K562 (cell line): ENCODE measurements around the gene PHF21B. TPM values are rescaled to one million over a fixed set of nuclear protein-coding genes. Genes with fewer than 3 reads are reported as not detected.

ENCODE experiments used
- ATAC-seq: fragments of 200-7000 bp; cut with Tn5 transposase; 3 replicates; pipeline ENCODE4 v1.9.1; 2020; ENCODE audit warnings: moderate library complexity
- BruUV-seq: library from RNA; stranded (reverse); fragments of 400-500 nt; replicated peaks from 2 replicates; lab custom pipeline; 2021; lab: Mats Ljungman, UMichigan
- CTCF ChIA-PET: fragments of 300-600 bp; formaldehyde crosslinking; extraction: SDS; loops from one replicate; lab custom pipeline; 2021; ENCODE audit warnings: low intra/inter-chr PET ratio; lab: Yijun Ruan, JAX
- POLR2A ChIA-PET: fragments of 300-600, 350-650 bp; sonication (Branson Sonifier 250); formaldehyde crosslinking; extraction: SDS; loops from one replicate; lab custom pipeline; 2021; ENCODE audit warnings: antibody characterized with exemption, inconsistent platforms; lab: Yijun Ruan, JAX
- DNase-seq, 4 experiments: peaks; one replicate each; pipeline versions ENCODE4 v3.0.0 to v3.0.0-alpha.2; 2011 to 2018; ENCODE audit warnings: low spot score in 3 of 4, mixed read lengths in 3 of 4; ENCODE audit errors: extremely low read depth in 1 of 4
- FAIRE-seq: peaks from 2 replicates; lab custom pipeline; 2011; peaks lifted over from hg19 to GRCh38; lab: Jason Lieb, UNC
- H2AFZ ChIP-seq: 2 replicates; pipeline ENCODE4 v1.6.0; 2011; ENCODE audit warnings: low read depth, low read length, control low read depth, inconsistent platforms
- H3K27ac ChIP-seq: fragments of 200-600 bp; 3 replicates; pipeline ENCODE4 v1.8.0; 2011; ENCODE audit warnings: low read depth, mild to moderate bottlenecking, control low read depth, inconsistent platforms, low read length, moderate library complexity, mixed read lengths; ENCODE audit errors: extremely low read depth
- H3K27me3 ChIP-seq, 2 experiments: fragments of 300-600 bp in 1 of 2; 2 replicates in 1 of 2; 3 replicates in 1 of 2; pipeline versions ENCODE4 v1.6.0 to v1.8.0; 2011; ENCODE audit warnings: inconsistent platforms in 2 of 2, low read length in 2 of 2, mild to moderate bottlenecking in 1 of 2, mixed read lengths in 1 of 2, moderate library complexity in 1 of 2; ENCODE audit not compliant: control insufficient read depth in 2 of 2, insufficient read depth in 2 of 2
- H3K36me3 ChIP-seq: fragments of 300-600 bp; 3 replicates; pipeline ENCODE4 v1.8.0; 2011; ENCODE audit warnings: mild to moderate bottlenecking, low read length, inconsistent platforms; ENCODE audit not compliant: control insufficient read depth, insufficient read depth
- H3K4me1 ChIP-seq, 2 experiments: fragments of 200-600 bp in 1 of 2; replicated peaks in 1 of 2; 2 replicates in 1 of 2; 3 replicates in 1 of 2; pipeline versions ENCODE4 v1.5.1 to v1.8.0; 2011; ENCODE audit warnings: inconsistent platforms in 2 of 2, low read length in 2 of 2, mild to moderate bottlenecking in 1 of 2, mixed read lengths in 1 of 2, moderate library complexity in 1 of 2; ENCODE audit not compliant: control insufficient read depth in 2 of 2, insufficient read depth in 2 of 2
- H3K4me2 ChIP-seq: 2 replicates; pipeline ENCODE4 v1.6.1; 2011; ENCODE audit warnings: low read length, control low read depth, inconsistent platforms, mixed read lengths; ENCODE audit not compliant: insufficient read depth
- H3K4me3 ChIP-seq: fragments of 200-600 bp; sonication (generic), shearing (Covaris generic); 2 replicates; pipeline ENCODE4 v1.5.1; 2016; ENCODE audit warnings: control low read depth, inconsistent platforms
- H3K79me2 ChIP-seq: fragments of 200-600 bp; 3 replicates; pipeline ENCODE4 v1.8.0; 2011; ENCODE audit warnings: low read length, inconsistent platforms; ENCODE audit not compliant: control insufficient read depth, insufficient read depth
- H3K9ac ChIP-seq, 2 experiments: 2 replicates each; pipeline versions ENCODE4 v1.6.0 to v1.6.1; 2011; ENCODE audit warnings: low read depth in 2 of 2, low read length in 2 of 2, control low read depth in 1 of 2, inconsistent platforms in 1 of 2, mild to moderate bottlenecking in 1 of 2, mixed read lengths in 1 of 2; ENCODE audit not compliant: insufficient read depth in 1 of 2
- H3K9me1 ChIP-seq: one replicate; pipeline ENCODE4 v1.6.0; 2011; ENCODE audit warnings: inconsistent platforms, mild to moderate bottlenecking, low read length, moderate library complexity; ENCODE audit not compliant: control insufficient read depth, insufficient read depth
- H3K9me3 ChIP-seq: replicated peaks from 2 replicates; pipeline ENCODE4 v1.5.1; 2011; ENCODE audit warnings: low read depth, low read length, inconsistent platforms; ENCODE audit not compliant: control insufficient read depth, insufficient read depth
- H4K20me1 ChIP-seq: replicated peaks from 2 replicates; pipeline ENCODE4 v1.6.1; 2011; ENCODE audit warnings: low read length, inconsistent platforms, mixed read lengths; ENCODE audit not compliant: control insufficient read depth, insufficient read depth
- CAMTA2 ChIP-seq: fragments of 250-450 bp; sonication (Bioruptor Pico); conservative IDR thresholded peaks from 2 replicates; pipeline ENCODE4 v1.5.1; 2022
- DDX20 ChIP-seq: fragments of 450-650 bp; IDR thresholded peaks from 2 replicates; pipeline ENCODE4 v1.6.1; 2016; ENCODE audit warnings: missing genetic modification characterization, low read depth, mild to moderate bottlenecking, missing compliant biosample characterization, moderate library complexity
- KAT2B ChIP-seq: IDR thresholded peaks from one replicate; pipeline ENCODE4 v1.6.1; 2012; ENCODE audit warnings: low read depth, mild to moderate bottlenecking, control low read depth, inconsistent platforms, low read length, moderate library complexity
- MCM5 ChIP-seq: fragments of 450-650 bp; IDR thresholded peaks from 2 replicates; pipeline ENCODE4 v1.6.1; 2016; ENCODE audit warnings: low read depth
- MED1 ChIP-seq: sonication (generic); formaldehyde crosslinking; IDR thresholded peaks from 2 replicates; pipeline ENCODE4 v1.8.1; 2023; ENCODE audit warnings: missing genetic modification reagents, borderline replicate concordance
- MYBL2 ChIP-seq, 2 experiments: fragments of 450-650 bp in 1 of 2; sonication (generic) in 1 of 2; formaldehyde crosslinking in 1 of 2; IDR thresholded peaks; 2 replicates each; pipeline versions ENCODE4 v1.6.1 to v1.8.1; 2017 to 2022; ENCODE audit warnings: borderline replicate concordance in 1 of 2, inconsistent platforms in 1 of 2, low read depth in 1 of 2, mild to moderate bottlenecking in 1 of 2, missing genetic modification reagents in 1 of 2, moderate library complexity in 1 of 2
- NR3C1 ChIP-seq: sonication (generic); formaldehyde crosslinking; IDR thresholded peaks from 2 replicates; pipeline ENCODE4 v1.8.1; 2022; ENCODE audit warnings: missing genetic modification reagents
- RB1 ChIP-seq: fragments of 450-650 bp; IDR thresholded peaks from 2 replicates; pipeline ENCODE4 v1.6.1; 2017; ENCODE audit warnings: low read depth, mild to moderate bottlenecking
- TEAD2 ChIP-seq: fragments of 450-650 bp; IDR thresholded peaks from 2 replicates; pipeline ENCODE4 v1.6.1; 2016; ENCODE audit warnings: missing genetic modification characterization, control low read depth, missing compliant biosample characterization
- U2AF2 ChIP-seq: fragments of 200-400 bp; formaldehyde crosslinking; optimal IDR thresholded peaks from 2 replicates; pipeline ENCODE3; 2017; ENCODE audit warnings: low read depth, mild to moderate bottlenecking, low read length
- ZNF655 ChIP-seq: fragments of 250-450 bp; sonication (Bioruptor Pico); IDR thresholded peaks from 2 replicates; pipeline ENCODE4 v1.5.0; 2021
- WGBS: fragments of 100-300 bp; shearing (Covaris generic); methylation state at CpG from one replicate; pipeline ENCODE4 v1.1.6; 2016; ENCODE audit warnings: low coverage, mixed read lengths; ENCODE audit not compliant: insufficient coverage; ENCODE audit errors: missing lambda C conversion rate; 5-methylcytosine and 5-hydroxymethylcytosine counted together
- in situ Hi-C: fragments of 300-500 bp; cut with MboI; formaldehyde crosslinking; loops from 4 replicates; pipeline ENCODE4 v1.15.0; 2018; ENCODE audit warnings: inconsistent platforms, mixed read lengths
- intact Hi-C: fragments of 100-400 bp; cut with micrococcal nuclease; formaldehyde crosslinking; loops from 2 replicates; pipeline ENCODE4 v1.14.2; 2022
- polyA plus RNA-seq, 8 experiments: library from polyadenylated mRNA; depleted of rRNA in 4 of 8; stranded (reverse) in 5 of 8; unstranded in 3 of 8; fragments of >200 nt; fragmentation: Nextera tagmentation in 2 of 8; fragmentation: Illumina TruSeq in 1 of 8; extraction: Ambion mirVana in 2 of 8; extraction: Trizol in 1 of 8; gene quantifications; 2 replicates each; pipeline versions ENCODE4 v1.2.1 to v1.2.3, GENCODE V29; 2011 to 2014; ENCODE audit warnings: inconsistent platforms in 1 of 8, missing spikeins in 1 of 8
- total RNA-seq, 7 experiments: library from RNA; depleted of rRNA in 6 of 7; stranded (reverse); fragments of >200 nt in 6 of 7; fragmentation: Illumina TruSeq in 2 of 7; extraction: Trizol in 2 of 7; gene quantifications; 2 replicates each; pipeline versions ENCODE4 v1.2.1 to v1.2.3, GENCODE V29; 2011 to 2021; ENCODE audit warnings: low replicate concordance in 1 of 7

Gene PHF21B
- total and polyA plus RNA-seq, 9 of the 15 experiments (the other 6 are each of a cell fraction or from before 2014, with no cell fraction given), result 0.04 TPM; not detected in 8

GRCh38 chr22:44837481-44837880 lies 172.3 kb downstream of the PHF21B start:
- no TSS peak for BruUV-seq
- DNase-seq (no peak), FAIRE-seq (no peak), ATAC-seq (no peak)
- no peak overlapping the region for H2AFZ ChIP-seq
- in situ Hi-C loops (no loop called here), intact Hi-C loops (no loop called here)
- POLR2A ChIA-PET, result no interaction called here
- H3K9me3 ChIP-seq, result no peaks in the 10 kb centered on the region
- peaks cover 4 to 26% of the 10 kb centered on the region in 2 experiments; a peak in 3 of 5 replicates for H3K27me3 ChIP-seq
- WGBS, result 0% methylated on average over 14 of the region's 15 CpGs
- no peaks in the 10 kb centered on the region for H3K4me1 ChIP-seq
- no peaks in the 10 kb centered on the region for H4K20me1 ChIP-seq
- no peak overlapping the region for H3K4me2 ChIP-seq
- H3K4me3 ChIP-seq, result no peak overlapping the region
- no peak for TF ChIP-seq DDX20 (tag)
- no peak for TF ChIP-seq U2AF2
- no peak for TF ChIP-seq MYBL2 (IDR thresholded peaks at IDR 0.05; ENCODE audit: low read depth)
- TF ChIP-seq MYBL2 (CRISPR knock-in tag; IDR thresholded peaks at IDR 0.05; ENCODE audit: borderline replicate concordance), result no peak
- TF ChIP-seq NR3C1 (CRISPR knock-in tag), result no peak
- no peak for TF ChIP-seq KAT2B
- TF ChIP-seq TEAD2 (tag), result no peak
- no peak for TF ChIP-seq ZNF655 (CRISPR knock-in tag)
- TF ChIP-seq RB1, result no peak
- no peak for TF ChIP-seq CAMTA2 (CRISPR knock-in tag)
- no peak for TF ChIP-seq MCM5
- TF ChIP-seq MED1 (CRISPR knock-in tag), result no peak
- H3K27ac ChIP-seq, result no peak overlapping the region
- H3K9ac ChIP-seq, result no peak overlapping the region
- CTCF ChIA-PET, result no interaction called here
- H3K79me2 ChIP-seq, result no peaks in the 10 kb centered on the region
- H3K9me1 ChIP-seq, result no peaks in the 10 kb centered on the region
- H3K36me3 ChIP-seq, result no peaks in the 10 kb centered on the region
